Activated naive CD8-positive, alpha-beta T cell treated with anti-CD3 and anti-CD28 coated beads for 36 hours (primary cell): Measurements from ENCODE around the gene RBM8A. TPM values are rescaled to one million over a fixed set of nuclear protein-coding genes. Genes with fewer than 3 reads are reported as not detected.

ENCODE experiments used
- DNase-seq: peaks from one replicate; pipeline ENCODE4 v3.0.0; 2021
- H3K27ac Mint-ChIP-seq: one replicate; pipeline ENCODE4 v1.8.0; 2022; ENCODE audit warnings: mild to moderate bottlenecking, moderate library complexity, mixed read lengths
- H3K27me3 Mint-ChIP-seq: one replicate; pipeline ENCODE4 v1.8.0; 2022; ENCODE audit warnings: mild to moderate bottlenecking, mixed read lengths
- H3K36me3 Mint-ChIP-seq: one replicate; pipeline ENCODE4 v1.8.0; 2021; ENCODE audit warnings: mild to moderate bottlenecking, mixed read lengths
- H3K4me1 Mint-ChIP-seq: one replicate; pipeline ENCODE4 v1.8.0; 2021; ENCODE audit warnings: mixed read lengths
- H3K4me3 Mint-ChIP-seq: one replicate; pipeline ENCODE4 v1.8.0; 2022; ENCODE audit warnings: mild to moderate bottlenecking, moderate library complexity, mixed read lengths
- H3K9me3 Mint-ChIP-seq: one replicate; pipeline ENCODE4 v1.8.0; 2022; ENCODE audit warnings: mixed read lengths
- total RNA-seq, 2 experiments: library from RNA; stranded (reverse); gene quantifications; one replicate each; pipeline ENCODE4 v1.2.3, GENCODE V29; 2021

Gene RBM8A
- total RNA-seq, 2 experiments from 2014 or later: 345 to 349 TPM

- Mint-ChIP-seq H3K4me1 (peaks cover 3% of the 10 kb centered on the region), H3K27ac (no peak overlapping the region), H3K4me3 (no peak overlapping the region), H3K9me3 (no peaks in the 10 kb centered on the region), H3K36me3 (peaks cover 13% of the 10 kb centered on the region), H3K27me3 (no peaks in the 10 kb centered on the region)
- DNase-seq: no peak
Observed at GRCh38 chr1:145908653-145909052, 18.6 kb downstream of the RBM8A start.

DNA sequence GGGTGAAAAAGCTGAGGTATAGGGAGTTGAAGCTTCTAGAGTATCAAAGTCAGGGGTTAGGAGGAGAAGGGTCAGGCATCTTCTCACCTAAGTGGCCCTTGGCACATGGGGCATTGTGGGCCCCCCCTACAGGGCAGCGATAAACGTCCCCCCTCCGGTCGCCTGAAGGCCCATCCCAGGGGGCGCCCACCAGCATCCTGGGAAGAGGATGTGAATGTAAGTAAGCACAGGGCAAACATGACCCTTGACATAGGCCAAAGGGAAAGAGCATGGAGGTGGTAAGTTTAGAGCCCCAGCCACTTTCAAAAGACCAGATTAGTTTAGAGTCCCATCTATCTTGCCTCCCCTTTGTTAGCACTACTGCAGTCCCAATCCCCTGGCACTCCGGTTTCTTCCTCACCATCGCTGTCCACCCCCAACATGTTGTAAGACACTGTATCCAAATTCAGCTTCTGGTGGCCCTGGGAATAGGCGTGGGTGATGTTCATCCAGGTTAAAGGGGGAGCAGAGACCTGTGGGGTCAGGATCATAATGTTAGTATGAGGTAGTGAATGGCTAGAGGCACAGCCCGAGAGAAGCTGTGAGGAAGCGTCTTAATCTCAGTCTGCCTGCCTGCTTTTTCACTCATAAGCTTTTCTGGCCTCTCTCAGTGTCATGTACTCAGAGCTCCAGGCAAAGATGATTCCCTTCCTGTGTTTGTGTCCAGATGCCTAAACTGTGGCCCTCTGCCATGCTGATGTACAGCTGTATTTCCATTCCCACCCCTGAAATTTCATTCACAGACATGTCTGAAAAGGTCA lies 20.1 kb downstream of the RBM8A start:
- Mint-ChIP-seq H3K4me1 (peaks cover 3% of the 10 kb centered on the region), H3K9me3 (no peaks in the 10 kb centered on the region), H3K27me3 (no peaks in the 10 kb centered on the region)

GRCh38 chr1:145901312-145902021 lies 25.8 kb downstream of the RBM8A start:
- no peaks in the 10 kb centered on the region for H3K4me1 Mint-ChIP-seq

More for the DNA sequence above, 20.1 kb downstream of the RBM8A start:
- no peak for DNase-seq
- Mint-ChIP-seq H3K27ac (no peak overlapping the region), H3K4me3 (no peak overlapping the region), H3K36me3 (peaks cover 11% of the 10 kb centered on the region)

DNA sequence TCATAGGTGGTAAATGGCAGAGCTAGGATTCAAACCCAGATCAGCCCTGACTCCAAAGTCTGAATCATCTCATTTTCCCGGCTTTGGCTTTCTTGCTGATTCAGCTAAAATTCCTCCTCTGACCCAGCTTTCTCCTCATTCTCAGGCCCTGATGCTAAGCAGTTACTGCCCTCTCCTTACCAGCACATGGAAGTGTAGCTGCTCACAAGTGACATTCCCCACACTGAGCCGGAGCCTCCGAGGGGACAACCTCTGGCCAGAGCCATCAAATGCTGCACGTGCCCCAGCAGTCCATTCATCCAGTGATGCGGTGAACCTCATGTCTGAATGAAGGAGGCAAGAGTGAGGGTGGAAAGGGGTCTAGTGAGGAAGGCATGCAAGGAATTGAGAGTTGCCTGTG lies 28.5 kb downstream of the RBM8A start:
- no peak for DNase-seq
- Mint-ChIP-seq H3K27me3 (no peaks in the 10 kb centered on the region), H3K36me3 (peaks cover 3% of the 10 kb centered on the region), H3K27ac (no peak overlapping the region), H3K9me3 (no peaks in the 10 kb centered on the region), H3K4me3 (no peak overlapping the region), H3K4me1 (no peaks in the 10 kb centered on the region)

More at GRCh38 chr1:145901312-145902021, 25.8 kb downstream of the RBM8A start:
- H3K27ac Mint-ChIP-seq: no peak overlapping the region
- H3K36me3 Mint-ChIP-seq: peaks cover 3% of the 10 kb centered on the region
- H3K4me3 Mint-ChIP-seq: no peak overlapping the region
- H3K27me3 Mint-ChIP-seq: no peaks in the 10 kb centered on the region
- H3K9me3 Mint-ChIP-seq: no peaks in the 10 kb centered on the region
- no peak for DNase-seq

- Mint-ChIP-seq H3K36me3 (peaks cover 3% of the 10 kb centered on the region), H3K4me3 (no peak overlapping the region), H3K27ac (no peak overlapping the region), H3K4me1 (no peaks in the 10 kb centered on the region), H3K27me3 (no peaks in the 10 kb centered on the region), H3K9me3 (no peaks in the 10 kb centered on the region)
- DNase-seq: no peak
Observed at GRCh38 chr1:145897969-145898368, 29.3 kb downstream of the RBM8A start.

GRCh38 chr1:145895471-145895870 lies 31.8 kb downstream of the RBM8A start:
- H3K27ac Mint-ChIP-seq: no peak overlapping the region
- no peaks in the 10 kb centered on the region for H3K4me1 Mint-ChIP-seq
- H3K27me3 Mint-ChIP-seq: no peaks in the 10 kb centered on the region
- no peak for DNase-seq
- H3K4me3 Mint-ChIP-seq: no peak overlapping the region
- H3K9me3 Mint-ChIP-seq: no peaks in the 10 kb centered on the region
- H3K36me3 Mint-ChIP-seq: peaks cover under 1% of the 10 kb centered on the region

- no peaks in the 10 kb centered on the region for H3K4me1 Mint-ChIP-seq
- H3K4me3 Mint-ChIP-seq: no peak overlapping the region
- no peaks in the 10 kb centered on the region for H3K9me3 Mint-ChIP-seq
- DNase-seq: no peak
- H3K27ac Mint-ChIP-seq: no peak overlapping the region
- no peaks in the 10 kb centered on the region for H3K27me3 Mint-ChIP-seq
- H3K36me3 Mint-ChIP-seq: no peaks in the 10 kb centered on the region
Observed at GRCh38 chr1:145893306-145894055, 33.8 kb downstream of the RBM8A start.

DNA sequence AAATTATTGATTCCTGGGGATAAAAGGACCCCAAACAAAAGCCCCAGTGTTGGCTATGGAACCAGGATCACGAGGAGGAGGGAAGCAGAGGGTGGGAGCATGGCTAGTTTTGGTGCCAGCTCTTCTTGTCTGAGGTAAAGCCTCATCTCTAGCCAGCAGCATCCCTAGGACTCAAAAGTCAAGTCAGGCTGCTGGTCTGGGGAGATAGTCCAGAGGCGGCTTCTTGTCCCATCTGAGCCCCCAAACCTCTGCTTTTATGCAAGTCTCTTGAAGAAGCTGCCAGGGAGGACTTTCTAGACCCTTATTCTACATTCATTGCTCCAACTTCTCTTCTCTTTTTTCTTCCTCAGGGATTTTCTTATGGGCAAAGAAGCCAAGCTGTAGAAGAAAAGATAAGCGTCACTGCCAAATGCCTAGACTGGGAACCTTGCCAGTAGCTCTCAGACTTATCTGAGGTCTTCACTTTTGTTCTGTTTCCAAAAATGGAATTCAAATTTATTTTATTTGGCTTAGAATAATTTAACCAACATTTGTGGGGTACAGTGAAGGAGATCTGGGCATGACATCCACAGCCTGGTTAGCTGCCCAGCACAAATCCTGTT lies 34.7 kb downstream of the RBM8A start:
- H3K27me3 Mint-ChIP-seq: no peaks in the 10 kb centered on the region
- no peaks in the 10 kb centered on the region for H3K36me3 Mint-ChIP-seq
- no peak overlapping the region for H3K4me3 Mint-ChIP-seq
- H3K27ac Mint-ChIP-seq: no peak overlapping the region
- no peaks in the 10 kb centered on the region for H3K9me3 Mint-ChIP-seq
- DNase-seq: no peak
- H3K4me1 Mint-ChIP-seq: no peaks in the 10 kb centered on the region

DNA sequence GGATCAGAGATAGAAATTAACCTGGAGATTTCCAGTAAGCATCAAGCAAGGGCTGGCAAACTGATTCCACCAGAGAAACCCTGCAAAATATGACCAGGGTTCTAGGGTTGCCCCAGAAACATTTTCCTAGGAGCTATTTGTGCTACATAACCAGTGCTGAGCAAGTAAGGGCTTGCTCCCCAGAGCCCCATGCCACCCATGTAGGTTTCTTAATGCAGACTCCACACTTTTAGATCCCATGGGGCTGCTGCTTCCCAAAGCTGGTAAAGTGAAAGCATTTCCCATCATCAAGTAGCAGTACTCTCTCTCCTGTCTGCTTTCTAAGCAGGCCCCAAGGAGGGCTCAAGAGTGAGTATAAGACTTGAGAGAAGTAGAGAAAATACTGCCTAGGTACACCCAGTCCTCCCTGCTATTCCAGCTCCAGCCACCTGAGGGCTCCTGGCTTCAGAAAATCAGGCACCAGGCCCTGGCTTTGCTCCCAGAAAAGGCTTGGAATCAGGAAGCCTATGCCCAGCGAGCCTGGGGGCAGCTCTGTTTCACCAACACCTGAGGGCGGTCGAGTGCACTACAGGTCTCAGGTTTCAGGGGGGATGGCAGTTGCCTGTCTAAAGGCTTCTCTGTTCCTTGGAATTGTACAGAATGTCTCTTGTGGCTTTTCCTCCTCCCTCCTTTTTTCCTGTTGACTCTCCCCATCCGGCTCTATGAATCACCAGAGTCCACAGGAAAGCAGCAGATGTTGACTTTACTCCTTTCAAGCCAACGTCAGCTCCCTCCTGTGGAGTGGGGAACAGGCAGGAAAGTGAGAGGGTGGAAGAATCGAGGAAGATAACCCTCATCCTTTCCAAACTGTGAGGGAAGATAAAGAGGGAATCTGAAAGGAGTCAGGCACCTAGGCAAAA lies 35.4 kb downstream of the RBM8A start:
- Mint-ChIP-seq H3K9me3 (no peaks in the 10 kb centered on the region), H3K4me3 (no peak overlapping the region), H3K27ac (no peak overlapping the region), H3K27me3 (no peaks in the 10 kb centered on the region), H3K4me1 (peaks cover 1% of the 10 kb centered on the region), H3K36me3 (no peaks in the 10 kb centered on the region)
- peak; percentile 44 for DNase-seq

GRCh38 chr1:145891143-145891542 lies 36.1 kb downstream of the RBM8A start:
- H3K4me3 Mint-ChIP-seq: no peak overlapping the region
- no peak overlapping the region for H3K27ac Mint-ChIP-seq
- H3K4me1 Mint-ChIP-seq: peaks cover 8% of the 10 kb centered on the region
- no peaks in the 10 kb centered on the region for H3K27me3 Mint-ChIP-seq
- DNase-seq: no peak
- H3K9me3 Mint-ChIP-seq: no peaks in the 10 kb centered on the region
- no peaks in the 10 kb centered on the region for H3K36me3 Mint-ChIP-seq

- H3K4me1 Mint-ChIP-seq: peaks cover 14% of the 10 kb centered on the region
- no peak overlapping the region for H3K4me3 Mint-ChIP-seq
- no peaks in the 10 kb centered on the region for H3K9me3 Mint-ChIP-seq
- H3K36me3 Mint-ChIP-seq: no peaks in the 10 kb centered on the region
- DNase-seq: no peak
- H3K27me3 Mint-ChIP-seq: peaks cover 7% of the 10 kb centered on the region
- no peak overlapping the region for H3K27ac Mint-ChIP-seq
Observed at GRCh38 chr1:145889722-145890121, 37.6 kb downstream of the RBM8A start.

- Mint-ChIP-seq H3K9me3 (no peaks in the 10 kb centered on the region), H3K4me3 (no peak overlapping the region), H3K27me3 (peaks cover 25% of the 10 kb centered on the region), H3K36me3 (no peaks in the 10 kb centered on the region), H3K4me1 (peaks cover 14% of the 10 kb centered on the region), H3K27ac (no peak overlapping the region)
- no peak for DNase-seq
Observed at GRCh38 chr1:145887631-145888030, 39.7 kb downstream of the RBM8A start.

GRCh38 chr1:145886816-145887215 lies 40.5 kb downstream of the RBM8A start:
- H3K9me3 Mint-ChIP-seq: no peaks in the 10 kb centered on the region
- H3K4me3 Mint-ChIP-seq: peak overlapping the region; percentile 34
- DNase-seq: no peak
- H3K36me3 Mint-ChIP-seq: no peaks in the 10 kb centered on the region
- no peak overlapping the region for H3K27ac Mint-ChIP-seq
- peaks cover 14% of the 10 kb centered on the region for H3K4me1 Mint-ChIP-seq
- H3K27me3 Mint-ChIP-seq: peaks cover 26% of the 10 kb centered on the region

GRCh38 chr1:145886390-145886789 lies 40.9 kb downstream of the RBM8A start:
- Mint-ChIP-seq H3K36me3 (no peaks in the 10 kb centered on the region), H3K27ac (no peak overlapping the region), H3K4me1 (peaks cover 14% of the 10 kb centered on the region), H3K27me3 (peaks cover 26% of the 10 kb centered on the region), H3K9me3 (no peaks in the 10 kb centered on the region), H3K4me3 (peak overlapping the region; percentile 80)
- DNase-seq: no peak
